ENCODE data around the gene CRIM1. TPM values are rescaled to one million over a fixed set of nuclear protein-coding genes. Genes with fewer than 3 reads are reported as not detected.

The CRIM1 gene
- total RNA-seq, 6 experiments from 2014 or later: 731 to 946 (median 839) TPM

DNA sequence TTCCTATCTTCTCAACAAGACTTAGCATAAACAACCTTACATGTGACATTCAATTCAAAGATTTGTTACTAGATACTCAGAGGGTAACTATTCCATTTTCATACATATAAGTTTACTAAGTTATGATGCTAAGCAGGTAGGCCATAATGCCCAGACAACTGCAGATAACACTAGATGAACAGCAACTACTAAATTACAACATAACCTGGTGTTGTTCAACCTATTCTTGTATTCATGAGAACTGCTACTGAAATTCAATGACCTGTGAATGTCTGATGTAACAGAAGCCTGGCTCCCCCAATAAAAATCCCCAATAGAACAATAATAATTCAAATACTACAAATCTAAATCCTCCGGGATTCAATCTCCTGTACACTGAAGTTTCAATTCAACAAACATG, 217.6 kb downstream of the CRIM1 start:
- peaks cover 71% of the 10 kb centered on the region for H3K4me1 Mint-ChIP-seq (ENCODE audit: low read depth)
- DNase-seq: no peak
- peak overlapping the region; percentile 85 for H3K27ac Mint-ChIP-seq
- H3K9me3 Mint-ChIP-seq: no peaks in the 10 kb centered on the region
- H3K4me3 Mint-ChIP-seq: peak overlapping the region; percentile 40; the same call in 1 of the 2 replicates
- H3K27me3 Mint-ChIP-seq (ENCODE audit: insufficient read depth): peaks cover 2% of the 10 kb centered on the region
- TF ChIP-seq, protein P1, sequence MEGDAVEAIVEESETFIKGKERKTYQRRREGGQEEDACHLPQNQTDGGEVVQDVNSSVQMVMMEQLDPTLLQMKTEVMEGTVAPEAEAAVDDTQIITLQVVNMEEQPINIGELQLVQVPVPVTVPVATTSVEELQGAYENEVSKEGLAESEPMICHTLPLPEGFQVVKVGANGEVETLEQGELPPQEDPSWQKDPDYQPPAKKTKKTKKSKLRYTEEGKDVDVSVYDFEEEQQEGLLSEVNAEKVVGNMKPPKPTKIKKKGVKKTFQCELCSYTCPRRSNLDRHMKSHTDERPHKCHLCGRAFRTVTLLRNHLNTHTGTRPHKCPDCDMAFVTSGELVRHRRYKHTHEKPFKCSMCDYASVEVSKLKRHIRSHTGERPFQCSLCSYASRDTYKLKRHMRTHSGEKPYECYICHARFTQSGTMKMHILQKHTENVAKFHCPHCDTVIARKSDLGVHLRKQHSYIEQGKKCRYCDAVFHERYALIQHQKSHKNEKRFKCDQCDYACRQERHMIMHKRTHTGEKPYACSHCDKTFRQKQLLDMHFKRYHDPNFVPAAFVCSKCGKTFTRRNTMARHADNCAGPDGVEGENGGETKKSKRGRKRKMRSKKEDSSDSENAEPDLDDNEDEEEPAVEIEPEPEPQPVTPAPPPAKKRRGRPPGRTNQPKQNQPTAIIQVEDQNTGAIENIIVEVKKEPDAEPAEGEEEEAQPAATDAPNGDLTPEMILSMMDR (IDR thresholded peaks at IDR 0.05): no peak
- peaks cover 65% of the 10 kb centered on the region for H3K36me3 Mint-ChIP-seq (ENCODE audit: low read depth)

DNA sequence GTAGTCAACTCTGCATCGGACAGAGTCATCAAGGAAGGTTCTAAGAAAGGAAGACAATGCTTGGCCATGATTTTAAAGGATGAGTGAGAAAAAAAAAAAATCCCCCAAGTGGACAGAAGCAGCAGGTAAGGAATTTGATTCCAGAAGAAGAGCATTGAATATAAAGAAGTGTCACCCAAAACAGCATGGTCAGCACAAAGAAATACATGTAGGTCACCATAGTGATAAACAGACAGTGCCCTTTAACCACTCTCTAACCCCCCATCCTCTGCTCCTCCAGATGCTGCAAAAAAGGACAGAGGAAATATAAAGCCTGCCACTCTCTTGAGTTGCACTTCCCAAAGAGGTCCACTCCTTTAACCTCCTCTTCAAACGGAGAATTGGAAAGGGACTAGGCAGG, 219.0 kb downstream of the CRIM1 start:
- no peaks in the 10 kb centered on the region for H3K9me3 Mint-ChIP-seq
- TF ChIP-seq, protein P1 (IDR thresholded peaks at IDR 0.05): no peak
- H3K27ac Mint-ChIP-seq: peak overlapping the region; percentile 29
- no peak for DNase-seq
- peaks cover 71% of the 10 kb centered on the region for H3K4me1 Mint-ChIP-seq (ENCODE audit: low read depth)
- no peak overlapping the region for H3K4me3 Mint-ChIP-seq
- peaks cover 79% of the 10 kb centered on the region for H3K36me3 Mint-ChIP-seq (ENCODE audit: low read depth)
- peaks cover 2% of the 10 kb centered on the region for H3K27me3 Mint-ChIP-seq (ENCODE audit: insufficient read depth)

DNA sequence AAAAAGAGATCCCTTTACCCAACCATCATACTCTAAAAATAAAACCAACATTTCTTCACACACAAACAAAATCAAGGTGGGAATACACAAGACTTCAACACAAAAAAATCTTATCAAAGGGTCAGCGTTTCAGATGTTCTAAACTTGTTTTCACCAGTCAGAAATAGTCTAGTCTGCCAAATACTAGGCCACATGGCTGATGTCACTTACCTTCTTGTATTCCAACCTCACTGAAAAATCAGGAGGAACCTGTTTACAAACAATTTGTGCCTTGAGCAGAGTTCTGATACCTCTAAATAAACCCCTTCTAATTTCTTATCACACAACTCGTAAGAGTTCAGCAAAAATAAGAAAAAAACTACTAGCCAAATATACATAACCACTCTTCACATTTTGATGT, 222.3 kb downstream of the CRIM1 start:
- TF ChIP-seq, protein P1 (IDR thresholded peaks at IDR 0.05): no peak
- no peaks in the 10 kb centered on the region for H3K9me3 Mint-ChIP-seq
- no peaks in the 10 kb centered on the region; the same call in 1 of the 2 replicates for H3K27me3 Mint-ChIP-seq (ENCODE audit: insufficient read depth)
- DNase-seq: no peak
- H3K4me3 Mint-ChIP-seq: no peak overlapping the region
- H3K4me1 Mint-ChIP-seq (ENCODE audit: low read depth): peaks cover 70% of the 10 kb centered on the region
- no peak overlapping the region for H3K27ac Mint-ChIP-seq
- peaks cover 88% of the 10 kb centered on the region for H3K36me3 Mint-ChIP-seq (ENCODE audit: low read depth)

DNA sequence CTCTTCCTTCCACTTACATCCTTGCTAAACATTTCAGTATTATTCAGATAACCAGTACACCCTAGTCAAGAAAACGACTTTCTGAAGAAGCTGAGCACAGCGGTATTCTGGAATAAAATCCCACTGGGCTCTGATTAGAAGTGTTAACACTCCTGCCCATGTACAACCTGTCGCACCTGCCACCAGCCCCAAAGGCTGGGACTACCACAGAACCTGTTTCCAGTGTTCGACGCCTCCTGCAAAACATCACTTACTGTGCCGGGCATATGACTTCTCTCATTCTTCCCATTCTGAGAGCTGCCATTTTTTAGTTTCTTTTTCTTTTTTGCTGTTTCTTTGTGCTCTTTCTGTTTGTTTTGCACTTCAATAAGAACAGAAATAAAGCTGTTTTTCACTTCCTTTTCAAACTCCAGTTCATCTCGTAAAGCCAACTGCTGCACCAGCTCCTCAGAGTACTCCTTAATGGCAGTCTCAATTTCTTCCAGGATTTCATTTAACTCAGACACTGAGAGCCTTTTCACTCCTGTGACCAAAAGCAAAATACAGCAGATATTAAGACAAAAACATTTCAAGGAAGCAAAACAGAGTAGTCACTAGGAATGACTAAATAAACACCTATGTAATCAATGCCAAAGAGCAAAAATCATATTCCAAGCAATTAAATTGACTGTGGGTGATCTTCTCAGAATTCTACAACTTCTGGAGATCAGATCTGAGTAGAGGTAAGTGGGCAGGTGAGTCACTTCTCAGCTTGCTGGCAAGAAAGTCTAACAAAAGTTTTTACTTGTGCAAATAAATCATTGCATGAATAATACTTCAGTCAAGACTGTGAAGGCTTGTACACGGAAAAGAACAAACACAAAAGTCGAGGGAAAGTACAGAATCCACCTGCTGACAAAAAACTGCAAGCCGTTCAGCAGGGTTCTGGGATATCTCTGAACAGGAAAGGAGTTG, 223.0 kb downstream of the CRIM1 start:
- H3K9me3 Mint-ChIP-seq: no peaks in the 10 kb centered on the region
- no peaks in the 10 kb centered on the region; the same call in 1 of the 2 replicates for H3K27me3 Mint-ChIP-seq (ENCODE audit: insufficient read depth)
- no peak for DNase-seq
- peaks cover 70% of the 10 kb centered on the region for H3K4me1 Mint-ChIP-seq (ENCODE audit: low read depth)
- TF ChIP-seq, protein P1 (IDR thresholded peaks at IDR 0.05): no peak
- peaks cover 88% of the 10 kb centered on the region for H3K36me3 Mint-ChIP-seq (ENCODE audit: low read depth)
- peak overlapping the region; percentile 51 for H3K27ac Mint-ChIP-seq
- H3K4me3 Mint-ChIP-seq: no peak overlapping the region; the same call in 1 of the 2 replicates

DNA sequence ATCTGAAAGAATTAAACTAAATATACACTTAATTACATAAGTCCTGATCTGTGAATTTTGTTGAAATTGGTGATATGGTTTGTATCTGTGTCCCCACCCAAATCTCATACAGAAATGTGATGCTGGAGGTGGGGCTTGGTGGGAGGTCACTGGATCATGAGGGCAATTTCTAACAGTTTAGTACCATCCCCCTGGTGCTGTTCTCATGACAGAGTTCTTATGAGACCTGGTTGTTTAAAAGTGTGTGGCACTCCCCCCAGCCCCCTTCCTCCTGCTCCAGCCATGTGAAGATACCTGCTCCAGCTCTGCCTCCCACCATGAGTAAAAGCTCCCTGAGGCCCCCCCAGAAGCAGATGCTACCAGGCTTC, 223.7 kb downstream of the CRIM1 start:
- no peak for DNase-seq
- Mint-ChIP-seq H3K4me3 (no peak overlapping the region), H3K9me3 (no peaks in the 10 kb centered on the region), H3K27ac (peak overlapping the region; percentile 51), H3K27me3 (ENCODE audit: insufficient read depth) (no peaks in the 10 kb centered on the region; the same call in 1 of the 2 replicates), H3K4me1 (ENCODE audit: low read depth) (peaks cover 70% of the 10 kb centered on the region), H3K36me3 (ENCODE audit: low read depth) (peaks cover 88% of the 10 kb centered on the region)
- TF ChIP-seq, protein P1 (IDR thresholded peaks at IDR 0.05): no peak

All from HFFc6 (cell line).